SKM-1 (cell line): ENCODE data around the gene RFC4.
"Not testable (repeated sequence)": the region's sequence is repeated elsewhere in the genome, so short reads cannot be mapped to it uniquely, and the experiment has no call there.

Experiments used
- DNase-seq: peaks from one replicate; lab custom pipeline; 2025; ENCODE audit not compliant: unreplicated experiment; lab: John Stamatoyannopoulos, UW

Gene RFC4, protein sequence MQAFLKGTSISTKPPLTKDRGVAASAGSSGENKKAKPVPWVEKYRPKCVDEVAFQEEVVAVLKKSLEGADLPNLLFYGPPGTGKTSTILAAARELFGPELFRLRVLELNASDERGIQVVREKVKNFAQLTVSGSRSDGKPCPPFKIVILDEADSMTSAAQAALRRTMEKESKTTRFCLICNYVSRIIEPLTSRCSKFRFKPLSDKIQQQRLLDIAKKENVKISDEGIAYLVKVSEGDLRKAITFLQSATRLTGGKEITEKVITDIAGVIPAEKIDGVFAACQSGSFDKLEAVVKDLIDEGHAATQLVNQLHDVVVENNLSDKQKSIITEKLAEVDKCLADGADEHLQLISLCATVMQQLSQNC

DNA sequence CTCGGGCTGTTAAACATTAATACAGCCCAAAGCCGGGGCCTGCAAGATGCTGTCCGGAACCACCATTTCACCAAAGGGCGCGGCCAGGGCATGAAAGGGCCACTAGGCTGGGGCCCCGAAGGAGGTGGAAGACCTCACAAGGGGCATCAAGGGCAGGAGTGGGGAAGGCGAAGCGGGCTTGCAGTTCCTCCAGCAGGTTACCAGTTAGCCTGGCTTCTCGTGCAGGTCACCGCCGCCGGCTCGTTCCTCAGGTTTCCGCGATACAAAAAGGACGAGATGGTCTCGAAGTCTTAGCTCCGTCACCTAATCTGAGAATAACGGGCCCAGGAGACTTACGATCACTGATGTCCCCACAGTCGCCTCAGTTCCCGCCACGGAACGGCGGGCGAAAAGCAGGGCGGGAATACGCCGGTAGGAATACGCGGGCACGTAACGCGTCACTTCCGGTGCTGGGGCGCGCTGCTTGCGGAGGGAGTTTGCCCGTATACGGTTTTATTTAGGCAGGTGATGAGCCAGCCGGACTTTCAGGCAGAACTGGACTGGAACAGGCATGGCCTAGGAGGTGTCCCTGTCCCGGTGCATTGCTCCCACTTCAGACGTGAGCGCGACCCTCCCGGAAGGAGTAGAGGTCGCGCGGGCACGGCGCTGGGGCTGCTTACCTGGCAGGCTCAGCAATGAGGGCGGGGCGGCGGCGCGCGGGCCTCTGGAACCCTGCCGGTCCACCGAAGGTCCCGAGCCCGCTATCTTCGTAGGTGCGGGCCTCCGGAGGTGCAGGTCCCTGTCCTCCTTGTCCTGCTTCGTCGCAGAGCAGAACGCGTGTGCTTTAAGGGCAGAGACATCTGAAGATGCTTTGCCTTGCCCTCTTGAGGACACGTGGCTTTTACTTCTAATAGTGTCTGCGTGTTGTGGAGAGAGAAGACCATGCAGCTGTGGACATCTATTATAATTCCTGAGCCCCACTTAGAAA, at the start of gene RFC4:
Gene RFC4, minus strand, starts transcription at position 394 of the 967 bp plus-strand sequence. CDS start 1,769 bp downstream, outside the sequence.
- DNase-seq, result peak; percentile 33

DNA sequence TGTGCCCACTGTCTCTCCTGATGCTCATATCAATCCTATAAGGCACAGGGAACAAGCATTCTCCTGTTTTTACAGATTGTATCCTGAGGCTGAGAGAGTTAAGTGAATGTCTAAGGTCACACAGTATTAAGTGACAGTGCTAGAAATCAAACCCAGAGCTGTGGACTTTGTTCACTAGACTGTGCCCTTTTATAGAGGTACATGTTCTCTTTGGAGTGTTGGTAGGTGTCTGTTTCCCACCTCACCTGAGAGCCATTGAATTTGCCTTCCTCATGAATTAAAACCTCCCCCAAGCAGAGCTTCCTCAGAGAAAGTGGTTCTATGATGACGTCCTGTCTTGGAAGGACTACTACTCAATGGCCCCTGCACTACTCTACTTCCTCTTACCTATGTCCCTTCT, 48.7 kb upstream of the RFC4 start:
- DNase-seq, result no peak

DNA sequence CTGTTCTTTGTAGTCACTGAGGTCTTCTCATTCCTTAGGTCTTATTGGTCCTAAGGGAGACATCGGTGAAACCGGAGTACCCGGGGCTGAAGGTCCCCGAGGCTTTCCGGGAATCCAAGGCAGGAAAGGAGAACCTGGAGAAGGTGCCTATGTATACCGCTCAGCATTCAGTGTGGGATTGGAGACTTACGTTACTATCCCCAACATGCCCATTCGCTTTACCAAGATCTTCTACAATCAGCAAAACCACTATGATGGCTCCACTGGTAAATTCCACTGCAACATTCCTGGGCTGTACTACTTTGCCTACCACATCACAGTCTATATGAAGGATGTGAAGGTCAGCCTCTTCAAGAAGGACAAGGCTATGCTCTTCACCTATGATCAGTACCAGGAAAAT, 47.9 kb upstream of the RFC4 start:
- DNase-seq, result no peak

DNA sequence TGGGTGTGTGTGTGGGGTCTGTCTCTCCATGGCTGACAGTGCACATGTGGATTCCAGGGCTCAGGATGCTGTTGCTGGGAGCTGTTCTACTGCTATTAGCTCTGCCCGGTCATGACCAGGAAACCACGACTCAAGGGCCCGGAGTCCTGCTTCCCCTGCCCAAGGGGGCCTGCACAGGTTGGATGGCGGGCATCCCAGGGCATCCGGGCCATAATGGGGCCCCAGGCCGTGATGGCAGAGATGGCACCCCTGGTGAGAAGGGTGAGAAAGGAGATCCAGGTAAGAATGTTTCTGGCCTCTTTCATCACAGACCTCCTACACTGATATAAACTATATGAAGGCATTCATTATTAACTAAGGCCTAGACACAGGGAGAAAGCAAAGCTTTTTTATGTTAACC, 46.7 kb upstream of the RFC4 start:
- DNase-seq, result no peak

DNA sequence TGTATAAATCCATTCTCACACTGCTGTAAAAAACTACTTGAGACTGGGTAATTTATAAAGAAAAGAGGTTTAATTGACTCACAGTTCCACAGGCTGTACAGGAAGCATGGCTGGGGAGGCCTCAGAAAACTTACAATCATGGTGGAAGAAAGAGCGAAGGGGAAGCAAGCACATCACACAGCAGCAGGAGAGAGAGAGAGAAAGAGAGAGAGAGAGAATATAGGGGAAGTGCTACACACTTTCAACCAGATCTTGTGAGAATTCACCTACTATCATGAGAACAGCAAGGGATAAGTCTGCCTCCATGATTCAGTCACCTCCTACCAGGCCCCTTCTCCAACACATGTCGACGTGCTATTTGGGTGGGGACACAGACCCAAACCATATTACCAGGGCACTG, 45.6 kb upstream of the RFC4 start:
- DNase-seq, result not testable (repeated sequence)

DNA sequence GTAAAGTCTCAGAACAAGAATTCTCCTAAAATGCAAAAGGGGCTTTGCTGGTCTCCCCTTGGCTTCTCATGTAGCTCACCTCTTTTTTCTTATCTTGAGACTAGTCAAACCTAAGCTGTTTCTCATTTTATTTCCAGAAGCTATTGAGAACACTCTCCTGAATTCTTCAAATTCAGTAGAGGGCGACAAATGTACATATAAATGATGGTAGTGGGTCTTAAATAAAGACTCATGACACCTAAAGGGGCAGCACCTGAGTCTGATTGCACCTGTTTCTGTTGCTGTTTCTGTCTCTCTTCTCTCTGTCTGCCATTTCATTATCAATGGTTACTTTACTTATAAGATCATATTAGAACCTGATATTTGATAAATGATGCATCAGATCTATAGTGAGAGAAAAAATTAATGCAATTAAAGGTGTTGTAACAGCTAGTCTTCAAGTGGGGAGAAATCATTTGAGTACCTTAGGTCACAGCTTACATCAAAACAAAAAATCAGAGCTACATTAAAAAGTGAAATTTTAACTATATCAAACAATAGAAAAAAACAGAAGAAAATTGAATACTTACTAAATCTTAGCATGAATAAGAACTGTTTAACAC, 43.2 kb upstream of the RFC4 start:
- DNase-seq, result no peak

DNA sequence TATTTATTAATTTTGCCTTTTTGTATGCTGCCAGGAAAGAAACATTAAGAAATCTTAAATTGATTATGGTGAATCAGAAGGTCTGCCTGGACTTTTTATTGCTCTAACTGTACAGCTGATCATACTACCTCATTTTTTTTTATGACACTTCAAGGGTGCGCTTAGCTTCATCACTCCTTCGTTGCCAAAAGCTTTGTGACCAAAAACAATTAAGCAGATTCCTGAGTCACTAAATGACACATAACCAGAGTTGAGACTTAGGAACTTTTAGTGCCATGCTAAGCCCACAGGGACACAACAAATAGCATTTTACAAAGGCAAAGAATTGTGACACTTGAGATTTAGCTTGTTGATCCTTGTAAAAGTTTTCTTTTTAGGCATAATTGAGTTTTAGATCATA, 41.2 kb upstream of the RFC4 start:
- DNase-seq, result no peak

DNA sequence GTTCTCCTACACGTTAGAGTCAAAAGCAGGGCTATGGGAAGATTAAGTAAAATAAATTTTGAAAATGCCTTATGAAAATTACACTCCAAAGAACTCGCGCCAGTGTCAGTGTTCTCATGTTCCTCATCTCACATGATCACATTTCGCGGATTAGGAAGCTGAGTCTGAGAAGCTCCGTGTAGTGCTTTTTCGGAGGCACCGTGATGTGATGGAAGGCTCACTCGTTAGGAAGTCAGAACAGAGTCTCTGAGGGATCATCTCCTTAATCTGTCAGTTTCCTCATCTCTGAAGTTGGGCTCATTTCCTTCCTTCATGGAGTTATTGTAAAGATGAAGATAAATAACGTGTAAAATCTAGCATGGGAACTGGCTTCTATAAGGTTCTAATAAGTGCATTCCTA, 39.5 kb upstream of the RFC4 start:
- DNase-seq, result no peak

DNA sequence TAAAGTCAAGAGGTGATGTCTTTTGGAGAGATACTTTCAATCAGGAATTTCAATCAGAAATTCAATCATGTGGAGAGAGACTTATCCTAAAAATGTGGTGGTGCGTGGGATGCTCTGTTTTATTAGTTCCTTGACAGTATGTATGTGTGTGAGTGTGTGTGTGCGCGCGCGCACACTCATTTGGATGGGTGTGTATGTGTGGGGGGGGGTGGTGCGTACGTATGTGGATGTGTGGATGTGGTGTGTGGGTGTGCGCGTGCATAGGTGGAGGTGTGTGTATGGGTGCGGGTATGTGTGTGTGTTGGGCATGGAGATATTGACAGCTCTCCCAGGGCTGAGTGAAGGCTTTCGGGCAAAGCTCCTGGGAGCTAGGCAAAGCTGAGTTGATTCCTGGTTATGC, 38.6 kb upstream of the RFC4 start:
- DNase-seq, result no peak

DNA sequence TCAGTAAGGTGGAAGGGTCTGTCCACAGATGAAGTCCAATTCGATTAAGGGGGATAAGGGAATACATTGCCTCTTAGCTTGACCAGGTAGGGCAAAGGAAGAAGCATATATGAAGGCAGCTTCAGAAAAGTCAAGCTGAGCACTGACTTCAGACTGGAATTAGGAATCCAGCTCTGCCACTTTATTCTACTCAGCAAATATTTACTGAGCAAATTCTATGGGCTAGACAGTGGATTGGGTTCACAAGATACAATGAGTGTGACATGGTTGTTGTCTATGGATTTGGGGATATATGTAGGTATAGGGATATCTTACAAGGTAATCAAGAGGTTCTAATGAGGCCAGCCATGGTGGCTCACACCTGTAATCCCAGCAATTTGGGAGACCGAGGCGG, 36.8 kb upstream of the RFC4 start:
- no peak for DNase-seq

DNA sequence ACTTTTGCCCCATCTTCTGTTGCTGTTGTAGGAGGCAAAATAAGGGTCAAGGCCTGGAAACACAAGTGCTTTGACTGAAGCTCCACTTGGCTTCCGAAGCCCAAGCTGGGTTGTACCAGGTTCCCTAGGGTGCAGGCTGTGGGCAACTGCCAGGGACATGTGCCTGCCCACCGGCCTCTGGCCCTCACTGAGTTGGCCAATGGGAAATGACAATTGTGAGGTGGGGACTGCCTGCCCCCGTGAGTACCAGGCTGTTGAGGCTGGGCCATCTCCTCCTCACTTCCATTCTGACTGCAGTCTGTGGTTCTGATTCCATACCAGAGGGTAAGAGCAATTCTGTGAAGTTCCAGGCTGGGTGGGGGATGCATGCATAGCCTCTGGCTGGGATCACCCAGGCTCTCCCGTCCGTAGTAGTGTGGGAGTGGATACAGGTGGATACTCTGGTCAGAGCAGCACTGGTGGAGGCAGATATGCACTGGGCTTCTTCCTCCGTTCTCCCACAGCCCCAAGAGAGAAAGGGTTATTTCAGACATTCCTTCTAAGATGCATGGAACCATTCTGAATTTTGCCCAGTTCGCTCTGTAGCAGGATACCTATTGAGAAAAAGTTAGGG, 36.2 kb upstream of the RFC4 start, which contains the start of gene ADIPOQ:
Gene ADIPOQ, plus strand, starts transcription at position 285 of the 613 bp plus-strand sequence. CDS start 10,349 bp downstream, outside the sequence.
- DNase-seq, result no peak

DNA sequence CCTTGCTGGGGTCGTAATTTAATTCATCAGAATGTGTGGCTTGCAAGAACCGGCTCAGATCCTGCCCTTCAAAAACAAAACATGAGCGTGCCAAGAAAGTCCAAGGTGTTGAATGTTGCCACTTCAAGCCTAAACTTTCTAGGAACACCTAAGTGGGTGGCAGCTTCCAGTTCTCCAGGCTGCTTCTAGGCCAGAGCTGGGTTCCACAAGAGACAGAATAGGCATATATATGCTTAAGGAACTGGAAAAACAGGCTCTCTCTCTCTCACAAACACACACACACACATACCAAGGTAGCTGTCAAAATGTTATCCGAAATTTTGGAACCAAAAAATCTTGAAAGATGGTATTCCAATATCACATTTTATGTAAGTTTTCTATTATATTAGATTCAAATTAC, 35.3 kb upstream of the RFC4 start:
- no peak for DNase-seq

DNA sequence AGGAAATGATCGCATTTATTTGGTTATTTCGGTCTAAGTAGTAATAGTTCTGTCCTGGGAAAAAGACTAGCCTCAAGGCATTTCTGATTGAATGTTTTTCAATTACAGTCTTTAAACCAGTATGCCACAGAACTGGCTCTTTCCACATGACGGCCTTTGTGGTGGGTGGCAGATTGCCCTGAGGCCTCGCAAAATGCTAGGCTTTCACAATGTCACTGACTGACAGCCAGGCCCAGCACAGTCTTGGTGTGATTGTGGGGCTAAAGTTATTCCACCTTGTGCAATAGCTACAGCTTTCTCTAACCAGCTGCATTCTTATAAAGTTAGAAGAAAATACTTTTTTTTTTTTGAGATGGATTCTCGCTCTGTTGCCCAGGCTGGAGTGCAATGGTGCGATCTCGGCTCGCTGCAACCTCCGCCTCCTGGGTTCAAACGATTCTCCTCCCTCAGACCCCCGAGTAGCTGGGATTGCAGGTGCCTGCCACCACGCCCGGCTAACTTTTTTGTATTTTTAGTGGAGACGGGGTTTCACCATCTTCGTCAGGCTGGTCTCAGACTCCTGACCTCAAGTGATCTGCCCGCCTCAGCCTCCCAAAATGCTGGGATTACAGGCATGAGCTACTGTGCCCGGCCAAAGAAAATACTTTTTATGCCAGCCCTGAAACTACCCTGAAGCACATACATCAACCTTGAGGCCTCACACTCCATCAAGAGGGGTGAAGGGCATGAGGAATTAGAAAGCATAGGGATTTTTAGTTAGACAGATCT, 33.8 kb upstream of the RFC4 start:
- no peak for DNase-seq

DNA sequence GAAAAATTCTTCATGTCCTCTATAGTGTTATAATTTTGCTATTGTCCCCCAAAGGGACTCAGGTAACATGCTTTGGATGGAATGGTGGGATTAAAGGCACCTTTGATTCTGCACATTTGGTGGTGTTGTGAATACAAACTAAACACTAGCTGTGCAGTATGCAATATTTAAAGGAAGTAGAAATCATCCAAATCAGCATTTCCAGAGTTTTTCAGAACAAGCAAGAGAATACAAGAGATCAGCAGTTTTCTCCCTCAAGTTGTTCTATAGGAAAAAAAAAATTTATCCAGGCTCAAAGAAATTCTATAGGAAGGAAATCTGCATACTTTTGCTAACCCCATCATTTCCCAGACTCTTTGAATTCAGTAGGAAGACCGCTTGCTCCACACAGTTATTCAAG, 26.0 kb upstream of the RFC4 start:
- DNase-seq, result no peak

DNA sequence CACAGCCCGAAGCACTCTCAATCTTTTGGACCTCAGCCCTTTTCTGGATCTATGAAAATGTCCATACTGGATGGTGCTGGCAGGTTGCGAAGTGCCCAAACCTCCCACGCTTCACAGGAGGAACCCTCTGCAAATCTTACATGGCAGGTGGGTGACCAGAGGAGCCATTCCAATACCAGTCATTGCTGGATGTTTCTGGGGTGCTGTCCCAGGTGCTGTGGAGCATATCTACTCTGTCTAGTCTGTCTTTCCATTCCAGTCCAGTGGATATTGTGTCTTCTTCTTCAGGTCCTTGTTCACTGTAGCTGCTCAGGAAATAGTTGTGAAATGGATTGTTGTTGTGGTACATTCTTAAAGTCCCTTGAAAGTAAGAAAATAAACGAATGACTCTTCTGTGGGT, 25.5 kb upstream of the RFC4 start:
- no peak for DNase-seq

DNA sequence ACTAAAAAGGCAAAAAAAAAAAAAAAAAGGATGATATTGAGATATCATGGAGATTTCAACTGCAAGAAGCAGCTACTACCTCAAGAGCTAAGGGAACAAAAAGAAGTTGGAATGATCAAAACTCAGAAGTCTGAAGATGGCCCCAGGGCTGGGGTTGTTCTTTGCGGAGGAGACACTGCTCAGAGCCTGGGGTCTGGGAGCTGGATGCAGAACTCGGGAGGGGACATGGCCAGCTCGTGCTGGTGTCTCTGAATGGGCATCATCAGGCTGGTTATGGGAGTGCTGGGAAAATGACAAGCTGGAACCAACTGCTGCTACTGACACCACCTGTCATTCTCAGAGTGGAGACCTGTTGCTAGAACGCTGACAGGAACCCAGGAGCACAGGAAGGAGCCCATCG, 22.1 kb upstream of the RFC4 start:
- no peak for DNase-seq

DNA sequence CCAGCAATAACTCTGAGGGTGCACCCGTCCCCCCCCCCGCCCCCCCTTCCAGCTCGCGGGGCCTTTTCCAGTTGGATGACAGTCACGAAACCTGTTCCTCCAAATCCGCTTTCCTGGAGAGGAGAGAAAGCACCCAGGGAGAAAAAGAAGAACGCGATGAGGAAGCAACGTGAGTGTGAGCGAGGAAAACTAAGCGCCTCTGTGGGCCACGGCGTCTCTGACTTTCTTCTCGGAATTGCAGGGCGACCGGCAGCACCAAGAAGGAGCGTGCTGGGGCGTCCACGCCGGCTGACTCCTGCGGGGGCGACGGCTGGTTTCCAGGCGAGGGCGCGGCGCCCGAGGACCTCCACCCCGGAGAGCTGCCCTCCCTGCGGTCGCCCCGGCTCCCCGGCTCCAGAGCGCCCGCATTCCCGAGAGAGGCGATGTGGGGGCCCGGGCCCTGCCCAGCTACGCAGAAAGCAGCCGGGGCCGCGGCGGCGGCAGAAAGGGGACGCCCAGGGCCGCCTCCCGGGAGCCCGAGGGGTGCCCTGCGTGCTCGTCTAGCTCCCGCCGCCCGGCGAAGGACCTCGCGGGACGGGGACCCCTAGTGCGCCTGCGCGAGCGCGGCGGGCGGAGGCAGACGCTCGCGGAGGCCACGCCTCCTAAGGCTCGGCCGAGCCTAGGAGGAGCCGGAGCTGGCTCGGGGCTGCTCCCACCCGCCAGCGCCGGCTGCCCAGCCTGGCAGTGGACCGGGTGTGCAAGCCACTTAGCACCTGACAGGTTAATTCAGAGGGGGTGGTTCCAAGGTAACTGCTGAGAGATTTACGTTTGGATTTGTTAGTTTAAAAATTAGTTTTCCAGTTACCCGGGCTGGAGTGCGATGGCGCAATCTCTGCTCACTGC, 20.9 kb upstream of the RFC4 start:
- peak; percentile 67 for DNase-seq

DNA sequence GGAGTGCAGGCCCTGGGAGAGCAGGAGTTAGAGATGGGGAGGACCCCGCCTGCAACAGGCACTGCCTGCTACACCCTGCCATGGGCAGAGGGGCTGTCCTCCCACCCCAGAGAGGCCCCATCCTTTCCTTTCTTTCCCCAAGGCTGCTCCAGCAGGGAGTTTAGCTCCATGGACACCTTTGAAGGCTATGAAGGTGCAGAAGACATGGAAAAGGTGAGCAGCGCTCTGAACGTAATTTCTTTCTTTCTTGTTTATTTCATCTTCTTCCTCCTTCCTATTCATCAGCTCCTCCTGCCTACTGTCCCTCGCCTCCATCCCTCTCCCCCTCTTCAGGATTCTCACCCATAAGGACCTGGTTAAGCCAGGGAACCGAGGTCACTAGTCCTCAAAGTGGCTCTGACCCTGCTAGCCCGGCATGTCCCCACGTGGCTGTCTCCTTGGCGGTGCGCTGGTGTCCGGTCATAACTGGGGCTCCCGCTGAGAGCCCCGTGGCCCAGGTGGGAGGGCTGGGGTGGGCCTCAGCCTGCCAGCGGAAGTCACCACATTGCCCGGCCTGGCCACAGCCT, 20.2 kb upstream of the RFC4 start:
- no peak for DNase-seq

DNA sequence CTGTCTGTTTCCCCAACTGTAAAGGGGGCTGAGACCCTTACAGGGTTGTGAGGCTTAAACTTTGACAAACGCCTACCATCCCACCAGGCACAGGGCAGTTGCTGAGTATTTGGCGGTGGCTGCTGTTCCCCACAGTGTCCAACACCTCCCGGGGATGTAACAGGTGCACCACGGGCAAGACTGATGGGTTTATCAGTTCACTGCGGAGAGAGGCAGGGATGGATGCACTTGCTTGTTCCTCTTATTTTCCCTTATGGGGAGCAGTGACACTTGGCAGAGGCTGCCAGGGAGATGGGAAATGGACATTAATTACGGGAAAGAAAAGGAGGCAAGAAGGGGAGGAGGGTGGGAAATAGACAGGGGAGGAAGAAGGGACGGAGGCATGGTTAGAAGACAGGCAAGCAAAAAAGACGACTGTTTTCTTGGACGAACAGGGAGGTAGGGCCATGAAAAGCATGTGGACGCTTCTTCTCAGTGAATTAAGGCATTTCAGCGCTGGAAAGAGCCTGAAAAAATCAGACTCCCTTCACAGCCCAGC, 19.7 kb upstream of the RFC4 start:
- no peak for DNase-seq
